Subcutaneous adipose tissue (tissue), 4 donors: Measurements from ENCODE around the gene RABL6. TPM values are rescaled to one million over a fixed set of nuclear protein-coding genes. Genes with fewer than 3 reads are reported as not detected.

Experiments
- CTCF ChIP-seq: fragments of 450-650 bp; IDR thresholded peaks from one replicate; pipeline ENCODE4 v1.5.1; 2016; ENCODE audit warnings: low read depth, mild to moderate bottlenecking, control low read depth, antibody characterized with exemption, moderate library complexity
- total RNA-seq, 4 donors: library from RNA; depleted of rRNA; stranded (reverse); fragments of >200 nt; gene quantifications; one replicate each; pipeline ENCODE4 v1.1.0, GENCODE V29; 2016

The RABL6 gene
- total RNA-seq, 4 donors from 2014 or later: 29.4 to 78.2 (median 33.4) TPM

GRCh38 chr9:136860933-136861873 lies 53.5 kb downstream of the RABL6 start:
- no peak for TF ChIP-seq CTCF

GRCh38 chr9:136861874-136862457 lies 54.2 kb downstream of the RABL6 start:
- no peak for TF ChIP-seq CTCF

GRCh38 chr9:136862849-136863622 lies 55.3 kb downstream of the RABL6 start:
- TF ChIP-seq CTCF: no peak

- no peak for TF ChIP-seq CTCF
These were observed 56.0 kb downstream of the RABL6 start for GRCh38 chr9:136863623-136864273.

GRCh38 chr9:136865041-136865767 lies 57.5 kb downstream of the RABL6 start:
- no peak for TF ChIP-seq CTCF

- TF ChIP-seq CTCF: no peak
These were observed 58.0 kb downstream of the RABL6 start for GRCh38 chr9:136865768-136866103.
